ENCODE data around the gene SOCS7.

Gene SOCS7

GRCh38 chr17:38431346-38432145 lies 79.9 kb downstream of the SOCS7 start:
- TF ChIP-seq FOXM1 (IDR thresholded peaks at IDR 0.05; ENCODE audit: borderline replicate concordance, low read depth) (no peak), EP300 (IDR thresholded peaks at IDR 0.05; ENCODE audit: borderline replicate concordance) (no peak), REST (IDR thresholded peaks at IDR 0.05; ENCODE audit: low read depth) (no peak), CEBPB (IDR thresholded peaks at IDR 0.05) (no peak), NFIC (IDR thresholded peaks at IDR 0.05) (no peak), EGR1 (IDR thresholded peaks at IDR 0.05) (no peak), CREB1 (IDR thresholded peaks at IDR 0.05; ENCODE audit: low read depth) (no peak), TEAD4 (IDR thresholded peaks at IDR 0.05) (no peak), YY1 (IDR thresholded peaks at IDR 0.05; ENCODE audit: low read depth) (no peak), ZBTB7A (IDR thresholded peaks at IDR 0.05; ENCODE audit: low read depth) (no peak)
- TF ChIP-seq, protein P1, sequence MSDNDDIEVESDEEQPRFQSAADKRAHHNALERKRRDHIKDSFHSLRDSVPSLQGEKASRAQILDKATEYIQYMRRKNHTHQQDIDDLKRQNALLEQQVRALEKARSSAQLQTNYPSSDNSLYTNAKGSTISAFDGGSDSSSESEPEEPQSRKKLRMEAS (IDR thresholded peaks at IDR 0.05), result no peak
- TF ChIP-seq, protein P2, sequence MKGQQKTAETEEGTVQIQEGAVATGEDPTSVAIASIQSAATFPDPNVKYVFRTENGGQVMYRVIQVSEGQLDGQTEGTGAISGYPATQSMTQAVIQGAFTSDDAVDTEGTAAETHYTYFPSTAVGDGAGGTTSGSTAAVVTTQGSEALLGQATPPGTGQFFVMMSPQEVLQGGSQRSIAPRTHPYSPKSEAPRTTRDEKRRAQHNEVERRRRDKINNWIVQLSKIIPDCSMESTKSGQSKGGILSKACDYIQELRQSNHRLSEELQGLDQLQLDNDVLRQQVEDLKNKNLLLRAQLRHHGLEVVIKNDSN (IDR thresholded peaks at IDR 0.05), result no peak

DNA sequence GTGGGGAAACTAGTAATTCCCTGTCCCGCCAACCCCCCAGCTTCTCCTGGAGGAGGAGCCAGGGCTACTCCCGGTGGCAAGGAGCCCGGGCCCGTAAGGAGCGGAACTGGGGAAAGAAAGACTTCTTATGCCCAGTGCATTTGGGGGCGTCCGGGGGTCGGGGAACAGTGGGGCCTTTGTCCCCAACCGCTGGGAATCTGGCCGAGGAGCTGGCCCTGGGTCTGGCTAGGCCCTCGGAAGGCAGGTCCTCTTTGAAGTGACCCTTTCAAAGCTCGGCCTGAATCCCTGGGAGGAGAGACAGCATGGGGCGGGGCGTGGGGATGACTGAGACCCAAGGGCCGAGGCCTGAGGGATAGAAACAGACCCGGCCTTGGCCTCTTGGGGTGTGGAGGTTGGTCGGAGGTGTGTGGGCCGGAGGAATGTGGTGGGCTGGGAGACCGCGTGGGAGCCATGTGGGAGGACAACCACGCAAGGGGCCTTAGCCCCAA lies 82.6 kb downstream of the SOCS7 start:
- TF ChIP-seq FOXM1 (IDR thresholded peaks at IDR 0.05; ENCODE audit: borderline replicate concordance, low read depth) (no peak), YY1 (IDR thresholded peaks at IDR 0.05; ENCODE audit: low read depth) (no peak), ZBTB7A (IDR thresholded peaks at IDR 0.05; ENCODE audit: low read depth) (no peak), REST (IDR thresholded peaks at IDR 0.05; ENCODE audit: low read depth) (no peak), NFIC (IDR thresholded peaks at IDR 0.05) (no peak), EP300 (IDR thresholded peaks at IDR 0.05; ENCODE audit: borderline replicate concordance) (no peak), CEBPB (IDR thresholded peaks at IDR 0.05) (no peak), TEAD4 (IDR thresholded peaks at IDR 0.05) (no peak)
- TF ChIP-seq, protein P1 (IDR thresholded peaks at IDR 0.05), result no peak

DNA sequence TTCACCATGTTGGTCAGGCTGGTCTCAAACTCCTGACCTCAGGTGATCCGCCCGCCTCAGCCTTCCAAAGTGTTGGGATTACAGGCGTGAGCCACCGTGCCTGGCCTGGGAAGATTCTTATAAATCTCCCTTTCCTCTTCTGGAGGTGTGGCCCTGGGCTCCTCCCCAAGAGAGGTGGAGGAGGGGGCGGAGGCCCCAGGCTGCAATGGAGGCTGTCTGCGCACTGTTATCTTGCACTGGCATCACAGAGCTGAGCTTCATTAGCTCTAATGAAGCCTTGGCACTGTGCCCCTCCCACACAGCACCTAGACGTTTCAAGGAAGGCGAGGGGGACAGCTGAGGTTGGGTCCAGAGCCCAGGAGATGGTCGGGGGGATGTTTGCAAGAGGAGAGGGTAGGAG lies 84.2 kb downstream of the SOCS7 start:
- TF ChIP-seq EP300 (IDR thresholded peaks at IDR 0.05; ENCODE audit: borderline replicate concordance), result no peak

DNA sequence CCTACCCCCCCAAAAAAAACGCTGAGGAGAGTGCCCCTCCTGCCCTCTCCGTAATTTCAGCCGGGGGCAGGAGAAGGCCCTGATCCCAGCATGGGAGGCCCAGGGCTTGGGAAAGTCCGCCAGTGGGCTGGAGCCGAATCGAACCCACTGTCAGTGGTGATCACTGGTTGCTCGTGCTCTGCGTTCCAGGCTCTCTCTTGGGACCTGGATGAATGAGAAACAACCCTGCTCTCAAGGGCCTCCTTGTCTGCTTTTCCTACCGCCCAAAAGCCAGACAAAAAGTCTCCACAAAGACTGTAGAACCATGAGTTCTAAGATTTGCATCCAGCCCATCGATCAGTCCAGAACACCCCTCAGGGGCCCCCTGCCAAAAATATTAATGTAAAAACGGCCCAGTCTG lies 84.7 kb downstream of the SOCS7 start:
- TF ChIP-seq TAF1 (IDR thresholded peaks at IDR 0.05; ENCODE audit: low read depth), result no peak
- no peak for TF ChIP-seq EGR1 (IDR thresholded peaks at IDR 0.05)
- TF ChIP-seq RAD21 (IDR thresholded peaks at IDR 0.05; ENCODE audit: low read depth), result no peak
- no peak for TF ChIP-seq ZBTB7A (IDR thresholded peaks at IDR 0.05; ENCODE audit: low read depth)
- TF ChIP-seq CEBPB (IDR thresholded peaks at IDR 0.05), result no peak
- TF ChIP-seq, protein P1 (IDR thresholded peaks at IDR 0.05), result no peak
- TF ChIP-seq, protein P2 (IDR thresholded peaks at IDR 0.05), result no peak
- no peak for TF ChIP-seq FOXM1 (IDR thresholded peaks at IDR 0.05; ENCODE audit: borderline replicate concordance, low read depth)
- TF ChIP-seq TEAD4 (IDR thresholded peaks at IDR 0.05), result no peak
- no peak for TF ChIP-seq YY1 (IDR thresholded peaks at IDR 0.05; ENCODE audit: low read depth)
- TF ChIP-seq NFIC (IDR thresholded peaks at IDR 0.05), result no peak

DNA sequence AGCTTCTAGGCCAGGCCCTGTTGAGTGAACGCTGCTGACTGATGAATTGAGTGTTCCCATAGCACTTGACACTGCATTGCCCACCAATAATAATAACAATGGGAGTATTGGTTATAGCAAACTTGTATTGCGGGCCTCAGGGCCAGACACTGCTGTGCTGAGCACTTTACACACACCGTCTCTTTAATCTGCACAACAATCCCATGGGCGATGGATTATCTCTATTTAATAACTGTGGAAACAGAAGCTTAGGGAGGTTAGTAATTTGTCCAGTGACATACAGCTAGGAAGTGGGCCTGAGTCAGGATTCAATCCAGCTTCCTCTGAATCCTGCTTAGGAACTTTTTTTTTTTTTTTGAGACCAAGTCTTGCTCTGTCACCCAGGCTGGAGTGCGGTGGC lies 87.8 kb downstream of the SOCS7 start:
- TF ChIP-seq TEAD4 (IDR thresholded peaks at IDR 0.05) (no peak), CEBPB (IDR thresholded peaks at IDR 0.05) (no peak), REST (IDR thresholded peaks at IDR 0.05; ENCODE audit: low read depth) (no peak), RAD21 (IDR thresholded peaks at IDR 0.05; ENCODE audit: low read depth) (no peak), TCF12 (IDR thresholded peaks at IDR 0.05; ENCODE audit: low read depth) (no peak), CREB1 (IDR thresholded peaks at IDR 0.05; ENCODE audit: low read depth) (no peak), FOXM1 (IDR thresholded peaks at IDR 0.05; ENCODE audit: borderline replicate concordance, low read depth) (no peak), YY1 (IDR thresholded peaks at IDR 0.05; ENCODE audit: low read depth) (no peak)

All from Ishikawa (cell line).